Stomach (tissue), 9 donors: ENCODE data around the gene MAPK14. TPM values are rescaled to one million over a fixed set of nuclear protein-coding genes. Genes with fewer than 3 reads are reported as not detected.

Experiments
- DNase-seq, 2 donors: peaks; one replicate each; pipeline versions ENCODE4 v3.0.0 to v3.0.0-alpha.2; 2013 to 2019
- H3K27ac ChIP-seq, 5 donors: fragments of 200-600 bp in 4 of 5; sonication (generic) in 4 of 5; one replicate each; pipeline ENCODE4 v1.5.1; 2013 to 2019; ENCODE audit warnings: mild to moderate bottlenecking in 1 of 5, moderate library complexity in 1 of 5
- H3K27me3 ChIP-seq, 3 donors: fragments of 200-600 bp; sonication (generic); one replicate each; pipeline ENCODE4 v1.5.1; 2017 to 2019; ENCODE audit warnings: mixed run types in 1 of 3
- H3K36me3 ChIP-seq, 4 donors: fragments of 200-600 bp; sonication (generic); 1 replicate in 3 of 4; 2 replicates in 1 of 4; pipeline ENCODE4 v1.5.1; 2016 to 2019
- H3K4me1 ChIP-seq, 4 donors: fragments of 200-600 bp; sonication (generic); one replicate each; pipeline ENCODE4 v1.5.1; 2016 to 2019
- H3K4me3 ChIP-seq, 4 donors: fragments of 200-600 bp; sonication (generic) in 3 of 4; one replicate each; pipeline ENCODE4 v1.5.1; 2016 to 2019; ENCODE audit warnings: mild to moderate bottlenecking in 1 of 4
- H3K9me3 ChIP-seq, 4 donors: fragments of 200-600 bp; sonication (generic); one replicate each; pipeline ENCODE4 v1.5.1; 2016 to 2019
- EP300 ChIP-seq: sonication (generic); formaldehyde crosslinking; IDR thresholded peaks from one replicate; pipeline ENCODE4 v1.6.1; 2017; ENCODE audit warnings: antibody characterized with exemption
- POLR2A ChIP-seq, 4 donors: fragments of 450-650 bp; IDR thresholded peaks; one replicate each; pipeline ENCODE4 v1.6.1; 2016; ENCODE audit warnings: antibody characterized with exemption in 4 of 4, control low read depth in 2 of 4, mild to moderate bottlenecking in 1 of 4, moderate library complexity in 1 of 4
- POLR2AphosphoS5 ChIP-seq, 3 donors: sonication (generic); formaldehyde crosslinking; IDR thresholded peaks; one replicate each; pipeline ENCODE4 v1.6.1; 2016; ENCODE audit warnings: antibody characterized with exemption in 3 of 3
- WGBS, 5 donors: extraction: QIAGEN DNeasy Blood & Tissue Kit in 3 of 5; methylation state at CpG; one replicate each; pipeline versions ENCODE4 v1.1.5 to v1.1.7; 2013 to 2018; 5-methylcytosine and 5-hydroxymethylcytosine counted together
- intact Hi-C: fragments of 100-400 bp; cut with DNase I; formaldehyde crosslinking; loops from one replicate; pipeline ENCODE4 v1.15.1; 2023; ENCODE audit warnings: low total_unique reads
- polyA plus RNA-seq, 3 donors: library from polyadenylated mRNA; stranded (reverse); fragments of 200-250 nt; gene quantifications; one replicate each; pipeline ENCODE4 v1.2.3, GENCODE V29; 2013
- total RNA-seq, 5 donors: library from RNA; depleted of rRNA; stranded (reverse); fragments of >200 nt; gene quantifications; one replicate each; pipeline versions ENCODE4 v1.1.0 to v1.2.3, GENCODE V29; 2014 to 2016
- TF ChIP-seq, protein P1 (sequence below), 7 experiments: fragments of 450-650 bp in 4 of 7; fragments of 200-600 bp in 3 of 7; sonication (generic) in 3 of 7; IDR thresholded peaks; one replicate each; pipeline ENCODE4 v1.5.1; 2016 to 2019; ENCODE audit warnings: antibody characterized with exemption in 7 of 7, control low read depth in 2 of 7, mild to moderate bottlenecking in 1 of 7
- donor health status: healthy with polysubstance abuse.
- donor health status: Bipolar disorder and iron deficiency.
- donor health status: healthy.

The MAPK14 gene
- total and polyA plus RNA-seq, 8 donors, result 12.3 to 297 (median 35.9) TPM

DNA sequence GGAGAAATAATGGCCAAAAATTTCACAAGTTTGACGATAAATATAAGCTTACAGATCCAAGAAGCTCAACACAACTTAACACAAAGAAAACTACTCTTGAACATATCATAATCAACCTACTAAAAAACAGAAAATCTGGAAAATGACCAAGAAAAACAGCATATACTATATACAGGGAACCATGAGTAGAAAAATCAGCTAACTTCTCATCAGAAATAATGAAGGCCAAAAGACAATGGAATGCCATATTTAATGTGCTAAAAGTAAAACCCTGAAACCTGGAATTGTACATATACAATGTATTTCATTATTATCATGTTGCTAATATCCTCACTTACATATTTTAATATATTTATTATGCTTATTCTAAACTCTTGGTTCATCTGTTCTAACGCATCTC is 128.1 kb downstream of the MAPK14 start:
- Histone ChIP-seq H3K9me3 (peaks cover 0 to 6% (median 3%) of the 10 kb centered on the region in 4 donors), H3K27me3 (no peaks in the 10 kb centered on the region), H3K27ac (no peak overlapping the region), H3K4me3 (no peak overlapping the region), H3K4me1 (no peaks in the 10 kb centered on the region), H3K36me3 (no peaks in the 10 kb centered on the region)
- intact Hi-C loops, result no loop called here
- 87 to 98% (median 93%) methylated on average over 2 of the region's 2 CpGs for WGBS, 5 donors
- DNase-seq, result no peak
- TF ChIP-seq POLR2A (IDR thresholded peaks at IDR 0.05), result no peak
- no peak for TF ChIP-seq EP300
- TF ChIP-seq POLR2AphosphoS5 (IDR thresholded peaks at IDR 0.05), result no peak
- TF ChIP-seq, protein P1, sequence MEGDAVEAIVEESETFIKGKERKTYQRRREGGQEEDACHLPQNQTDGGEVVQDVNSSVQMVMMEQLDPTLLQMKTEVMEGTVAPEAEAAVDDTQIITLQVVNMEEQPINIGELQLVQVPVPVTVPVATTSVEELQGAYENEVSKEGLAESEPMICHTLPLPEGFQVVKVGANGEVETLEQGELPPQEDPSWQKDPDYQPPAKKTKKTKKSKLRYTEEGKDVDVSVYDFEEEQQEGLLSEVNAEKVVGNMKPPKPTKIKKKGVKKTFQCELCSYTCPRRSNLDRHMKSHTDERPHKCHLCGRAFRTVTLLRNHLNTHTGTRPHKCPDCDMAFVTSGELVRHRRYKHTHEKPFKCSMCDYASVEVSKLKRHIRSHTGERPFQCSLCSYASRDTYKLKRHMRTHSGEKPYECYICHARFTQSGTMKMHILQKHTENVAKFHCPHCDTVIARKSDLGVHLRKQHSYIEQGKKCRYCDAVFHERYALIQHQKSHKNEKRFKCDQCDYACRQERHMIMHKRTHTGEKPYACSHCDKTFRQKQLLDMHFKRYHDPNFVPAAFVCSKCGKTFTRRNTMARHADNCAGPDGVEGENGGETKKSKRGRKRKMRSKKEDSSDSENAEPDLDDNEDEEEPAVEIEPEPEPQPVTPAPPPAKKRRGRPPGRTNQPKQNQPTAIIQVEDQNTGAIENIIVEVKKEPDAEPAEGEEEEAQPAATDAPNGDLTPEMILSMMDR (IDR thresholded peaks at IDR 0.05), result no peak

DNA sequence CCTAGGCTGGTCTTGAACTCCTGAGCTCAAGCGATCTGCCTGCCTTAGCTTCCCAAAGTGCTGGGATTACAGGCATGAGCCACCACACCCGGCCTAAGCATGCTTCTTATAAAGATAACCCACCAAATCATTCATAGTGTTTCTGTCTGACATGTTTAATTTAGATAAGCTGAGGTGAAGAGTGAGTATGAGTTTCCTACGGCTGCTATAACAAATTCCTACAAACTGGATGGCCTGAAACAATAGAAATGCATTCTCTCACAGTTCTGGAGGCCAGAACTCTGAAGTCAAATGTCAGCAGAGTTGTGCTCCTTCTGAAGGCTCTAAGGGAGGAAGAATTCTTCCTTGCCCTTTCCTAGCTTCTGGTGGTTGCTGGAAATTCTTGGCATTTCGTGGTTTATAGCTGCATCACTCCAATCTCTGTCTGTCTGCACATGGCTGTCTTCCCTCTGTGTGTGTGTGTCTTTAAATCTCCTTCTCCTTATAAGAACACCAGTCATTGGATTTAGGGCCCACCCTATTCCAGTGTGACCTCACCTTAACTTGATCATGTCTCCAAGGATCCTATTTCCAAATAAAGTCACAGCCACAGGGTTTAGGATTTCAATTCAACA is 132.6 kb downstream of the MAPK14 start:
- H3K4me3 ChIP-seq, result no peak overlapping the region
- 83 to 92% (median 86%) methylated on average over 4 of the region's 4 CpGs for WGBS, 5 donors
- no peaks in the 10 kb centered on the region for H3K4me1 ChIP-seq

More for the DNA sequence above, 132.6 kb downstream of the MAPK14 start:
- H3K9me3 ChIP-seq, result peaks cover 0 to 6% (median 3%) of the 10 kb centered on the region in 4 donors
- TF ChIP-seq POLR2AphosphoS5 (IDR thresholded peaks at IDR 0.05) (no peak), EP300 (no peak), POLR2A (IDR thresholded peaks at IDR 0.05) (no peak)
- TF ChIP-seq, protein P1 (IDR thresholded peaks at IDR 0.05), result no peak
- H3K27me3 ChIP-seq, result no peaks in the 10 kb centered on the region
- no peak for DNase-seq
- H3K36me3 ChIP-seq, result no peaks in the 10 kb centered on the region
- intact Hi-C loops, result no loop called here
- no peak overlapping the region for H3K27ac ChIP-seq

Other genes starting within 250 kb of the MAPK14 start
- not detected for gene CLPSL1, start 246.8 kb upstream of the MAPK14 start, total RNA-seq
- not detected for gene CLPSL1, start 246.8 kb upstream of the MAPK14 start, polyA plus RNA-seq
- not detected for gene CLPS, start 230.5 kb upstream of the MAPK14 start, total RNA-seq
- 10 to 100 TPM in 1 of 3 donors, 1 to 10 TPM in 2; 2.0 to 25.5 (median 2.6) TPM for gene CLPS, start 230.5 kb upstream of the MAPK14 start, polyA plus RNA-seq
- gene LHFPL5, start 222.5 kb upstream of the MAPK14 start, total RNA-seq, result not detected
- not detected for gene LHFPL5, start 222.5 kb upstream of the MAPK14 start, polyA plus RNA-seq
- 100 to 1,000 TPM in 2 of 5 donors, 10 to 100 TPM in 3; 17.0 to 204 (median 92.3) TPM for gene SRPK1, start 106.7 kb upstream of the MAPK14 start, total RNA-seq
- 10 to 100 TPM; 10.7 to 20.5 (median 13.9) TPM for gene SRPK1, start 106.7 kb upstream of the MAPK14 start, polyA plus RNA-seq
- gene SLC26A8, start 3.2 kb upstream of the MAPK14 start, total RNA-seq, result under 1 TPM in 2 of 5 donors, not detected in 3; 0.14 to 0.58 TPM
- gene SLC26A8, start 3.2 kb upstream of the MAPK14 start, polyA plus RNA-seq, result under 1 TPM in 2 of 3 donors, not detected in 1; 0.12 to 0.15 TPM
- gene MAPK13, start 102.7 kb downstream of the MAPK14 start, total RNA-seq, result 10 to 100 TPM; 19.8 to 95.9 (median 33.0) TPM
- 10 to 100 TPM; 28.7 to 57.1 (median 35.9) TPM for gene MAPK13, start 102.7 kb downstream of the MAPK14 start, polyA plus RNA-seq
- 100 to 1,000 TPM in 1 of 5 donors, 10 to 100 TPM in 4; 19.5 to 343 (median 59.7) TPM for gene BRPF3, start 168.9 kb downstream of the MAPK14 start, total RNA-seq
- gene BRPF3, start 168.9 kb downstream of the MAPK14 start, polyA plus RNA-seq, result 10 to 100 TPM in 2 of 3 donors, 1 to 10 TPM in 1; 7.0 to 17.6 (median 12.7) TPM
- under 1 TPM in 1 of 5 donors, not detected in 4; 0.58 TPM for gene PNPLA1, start 242.3 kb downstream of the MAPK14 start, total RNA-seq
- 1 to 10 TPM in 1 of 3 donors, under 1 TPM in 2; 0.38 to 2.2 (median 0.61) TPM for gene PNPLA1, start 242.3 kb downstream of the MAPK14 start, polyA plus RNA-seq